GM19372 (cell line): ENCODE data around the gene KLHL20.
"Not testable (repeated sequence)": the region's sequence is repeated elsewhere in the genome, so short reads cannot be mapped to it uniquely, and the experiment has no call there.

ENCODE experiments used
- ATAC-seq: cut with Tn5 transposase; IDR thresholded peaks from one replicate; pipeline ENCODE4 v1.9.1; 2021; ENCODE audit warnings: mild to moderate bottlenecking, low read depth, moderate library complexity; ENCODE audit not compliant: unreplicated experiment

Gene KLHL20, protein sequence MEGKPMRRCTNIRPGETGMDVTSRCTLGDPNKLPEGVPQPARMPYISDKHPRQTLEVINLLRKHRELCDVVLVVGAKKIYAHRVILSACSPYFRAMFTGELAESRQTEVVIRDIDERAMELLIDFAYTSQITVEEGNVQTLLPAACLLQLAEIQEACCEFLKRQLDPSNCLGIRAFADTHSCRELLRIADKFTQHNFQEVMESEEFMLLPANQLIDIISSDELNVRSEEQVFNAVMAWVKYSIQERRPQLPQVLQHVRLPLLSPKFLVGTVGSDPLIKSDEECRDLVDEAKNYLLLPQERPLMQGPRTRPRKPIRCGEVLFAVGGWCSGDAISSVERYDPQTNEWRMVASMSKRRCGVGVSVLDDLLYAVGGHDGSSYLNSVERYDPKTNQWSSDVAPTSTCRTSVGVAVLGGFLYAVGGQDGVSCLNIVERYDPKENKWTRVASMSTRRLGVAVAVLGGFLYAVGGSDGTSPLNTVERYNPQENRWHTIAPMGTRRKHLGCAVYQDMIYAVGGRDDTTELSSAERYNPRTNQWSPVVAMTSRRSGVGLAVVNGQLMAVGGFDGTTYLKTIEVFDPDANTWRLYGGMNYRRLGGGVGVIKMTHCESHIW

DNA sequence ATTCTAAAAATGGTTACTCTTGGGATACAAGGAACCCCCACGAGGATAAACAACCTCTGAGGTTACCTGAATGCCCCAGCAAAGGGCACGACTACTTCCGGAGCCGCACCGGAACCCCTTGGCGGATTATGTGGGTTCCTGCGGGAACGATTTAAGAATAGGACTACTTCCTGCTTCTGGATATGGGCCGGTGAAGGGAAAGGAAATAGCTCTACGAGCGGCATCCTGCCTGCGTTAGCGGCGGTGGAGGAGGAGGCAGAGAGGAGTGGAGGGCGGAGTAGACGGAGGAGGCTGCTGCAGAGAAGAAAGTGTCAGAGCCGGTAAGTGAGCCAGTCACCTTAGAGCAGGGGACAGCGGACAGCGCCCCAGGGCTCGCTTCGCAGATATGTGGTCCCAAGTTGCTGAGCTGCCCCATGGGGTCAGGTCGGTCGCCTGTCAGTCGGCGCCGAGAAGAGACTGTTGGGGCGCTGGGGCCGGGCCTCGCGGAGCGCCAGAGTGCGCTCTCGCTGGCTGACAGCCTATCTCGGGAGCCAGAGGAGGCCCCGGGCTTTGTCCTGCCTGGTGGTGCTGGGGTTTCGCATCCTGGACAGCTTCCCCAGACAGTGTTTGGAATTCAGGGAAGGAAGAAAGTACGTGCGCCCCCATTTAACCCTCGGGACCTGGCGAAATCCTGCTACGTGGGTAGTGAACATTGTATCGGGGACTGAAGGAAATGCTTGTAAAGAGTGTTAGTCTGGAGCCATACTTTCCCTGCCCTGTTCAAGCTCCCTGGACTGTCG is at the start of gene KLHL20:
Gene KLHL20, plus strand, starts transcription at position 223 of the 779 bp plus-strand sequence. CDS start 1,063 bp downstream, outside the sequence.
- peak; percentile 91 for ATAC-seq

DNA sequence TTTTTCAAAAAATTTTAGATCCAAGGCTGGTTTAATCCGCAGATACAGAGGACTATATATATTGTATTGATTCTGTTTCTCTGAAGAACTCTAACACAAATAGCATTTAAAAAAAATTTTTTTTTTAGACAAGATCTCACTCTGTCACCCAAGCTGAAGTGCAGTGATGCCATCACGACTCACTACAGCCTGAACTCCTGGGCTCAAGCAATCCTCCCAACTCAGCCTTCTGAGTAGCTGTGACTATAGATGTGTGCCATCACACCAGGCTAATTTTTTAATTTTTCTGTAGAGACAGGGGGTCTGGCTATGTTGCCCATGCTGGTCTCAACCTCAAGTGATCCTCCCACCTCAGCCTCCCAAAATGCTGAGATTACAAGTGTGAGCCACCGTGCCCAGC is 48.1 kb upstream of the KLHL20 start:
- ATAC-seq = no peak

DNA sequence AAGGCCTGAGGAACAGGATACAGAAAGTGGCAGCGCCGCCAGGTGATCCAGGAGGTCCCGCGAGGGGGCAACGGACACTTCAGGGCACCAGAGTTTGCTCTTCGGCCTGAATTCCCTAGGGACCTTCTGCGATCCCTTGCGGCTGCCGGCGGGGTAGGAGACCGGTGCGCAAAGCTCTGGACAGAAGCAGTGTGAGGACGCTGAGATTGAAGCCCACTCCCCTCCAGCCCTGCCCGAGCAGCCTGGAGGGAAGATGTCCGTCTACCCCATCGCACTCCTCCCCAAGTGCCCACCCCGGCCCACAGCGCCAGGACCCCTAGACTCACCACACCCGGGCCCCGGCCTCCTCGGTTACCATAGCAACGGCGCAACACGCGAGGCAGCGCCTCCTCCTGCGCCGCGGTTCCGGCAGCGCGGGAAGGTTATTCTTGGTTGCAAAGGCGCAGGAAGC is 45.3 kb upstream of the KLHL20 start, which contains the start of gene ANKRD45:
Gene ANKRD45, minus strand, starts transcription at position 361 of the 451 bp plus-strand sequence. CDS start 10,433 bp downstream, outside the sequence.
- no peak for ATAC-seq

DNA sequence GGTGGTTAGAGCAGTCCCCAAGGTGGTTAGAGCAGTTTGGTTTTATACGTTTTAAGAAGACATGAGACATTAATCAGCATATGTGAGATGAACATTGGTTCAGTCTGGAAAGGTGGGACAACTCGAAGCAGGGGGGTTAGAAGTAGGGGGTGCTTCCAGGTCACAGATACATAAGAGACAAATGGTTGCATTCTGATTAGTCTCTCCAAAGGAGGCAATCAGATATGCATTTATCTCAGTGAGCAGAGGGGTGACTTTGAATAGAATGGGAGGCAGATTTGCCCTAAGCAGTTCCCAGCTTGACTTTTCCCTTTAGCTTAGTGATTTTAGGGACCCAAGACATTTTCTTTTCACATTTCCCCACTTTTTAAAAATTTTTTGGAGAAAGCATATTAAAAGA is 40.3 kb upstream of the KLHL20 start:
- not testable (repeated sequence) for ATAC-seq

DNA sequence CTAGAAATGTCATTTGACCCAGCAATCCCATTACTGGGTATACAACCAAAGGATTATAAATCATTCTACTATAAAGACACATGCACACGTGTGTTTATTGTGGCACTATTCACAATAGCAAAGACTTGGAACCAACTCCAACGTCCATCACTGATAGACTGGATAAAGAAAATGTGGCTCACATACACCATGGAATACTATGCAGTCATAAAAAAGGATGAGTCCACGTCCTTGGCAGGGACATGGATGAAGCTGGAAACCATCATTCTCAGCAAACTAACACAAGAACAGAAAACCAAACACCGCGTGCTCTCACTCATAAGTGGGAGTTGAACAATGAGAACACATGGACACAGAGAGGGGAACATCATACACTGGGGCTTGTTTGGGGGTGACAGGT is 34.6 kb upstream of the KLHL20 start:
- not testable (repeated sequence) for ATAC-seq

DNA sequence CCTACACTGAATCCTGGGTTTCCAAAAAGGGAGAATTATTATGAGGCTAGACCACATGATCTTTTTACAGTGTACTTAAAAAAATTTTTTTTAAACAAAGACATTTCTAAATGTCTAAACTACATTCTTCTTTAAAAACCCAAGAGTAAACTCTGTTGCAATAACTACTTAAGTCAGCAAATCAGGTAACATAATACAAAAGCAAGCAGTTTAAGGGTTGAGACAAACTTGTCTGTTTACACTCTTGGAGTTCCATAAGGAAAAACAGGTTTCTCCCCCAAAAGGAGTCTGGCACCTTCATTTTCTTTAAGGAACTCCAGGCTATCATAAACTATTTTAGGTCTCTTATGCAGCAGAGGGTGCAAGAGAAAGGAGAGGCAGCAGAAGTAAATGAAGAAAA is 32.6 kb upstream of the KLHL20 start:
- ATAC-seq = no peak

DNA sequence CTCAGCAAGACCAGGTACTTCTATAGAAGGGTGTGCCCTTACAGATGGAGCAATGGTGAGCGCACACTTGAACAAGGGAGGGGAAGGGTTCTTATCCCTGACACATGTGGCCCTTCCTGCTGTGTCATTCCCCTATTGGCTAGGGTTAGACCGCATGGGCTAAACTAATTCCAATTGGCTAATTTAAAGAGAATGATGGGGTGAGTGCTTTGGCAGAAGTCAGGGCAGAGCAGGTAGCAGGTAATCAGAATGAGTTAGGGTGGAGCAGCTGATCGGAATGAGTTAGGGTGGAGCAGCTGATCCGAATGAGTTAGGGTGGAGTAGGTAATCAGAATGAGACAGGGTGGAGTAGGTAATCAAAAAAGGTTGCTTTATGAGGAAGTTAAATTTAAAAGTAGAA is 30.9 kb upstream of the KLHL20 start:
- ATAC-seq = not testable (repeated sequence)

DNA sequence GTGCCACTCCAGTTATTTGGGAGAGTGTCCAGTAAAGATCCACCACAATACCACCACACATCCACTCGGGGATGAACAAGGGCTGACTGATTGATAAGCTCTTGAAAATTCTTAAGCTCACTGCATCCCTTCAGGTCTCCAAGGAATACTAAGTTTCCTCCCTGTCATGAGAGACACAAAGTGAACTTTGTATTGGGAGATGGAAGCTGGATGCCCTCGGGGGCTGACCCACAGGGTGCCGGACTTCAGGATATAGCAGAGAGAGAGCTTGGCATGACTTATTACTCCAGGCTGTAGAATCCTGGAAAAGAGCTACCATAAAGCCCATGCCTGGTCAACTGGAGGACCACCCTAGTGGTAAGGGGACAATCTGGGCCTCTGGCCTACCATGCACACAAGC is 29.7 kb upstream of the KLHL20 start:
- not testable (repeated sequence) for ATAC-seq

DNA sequence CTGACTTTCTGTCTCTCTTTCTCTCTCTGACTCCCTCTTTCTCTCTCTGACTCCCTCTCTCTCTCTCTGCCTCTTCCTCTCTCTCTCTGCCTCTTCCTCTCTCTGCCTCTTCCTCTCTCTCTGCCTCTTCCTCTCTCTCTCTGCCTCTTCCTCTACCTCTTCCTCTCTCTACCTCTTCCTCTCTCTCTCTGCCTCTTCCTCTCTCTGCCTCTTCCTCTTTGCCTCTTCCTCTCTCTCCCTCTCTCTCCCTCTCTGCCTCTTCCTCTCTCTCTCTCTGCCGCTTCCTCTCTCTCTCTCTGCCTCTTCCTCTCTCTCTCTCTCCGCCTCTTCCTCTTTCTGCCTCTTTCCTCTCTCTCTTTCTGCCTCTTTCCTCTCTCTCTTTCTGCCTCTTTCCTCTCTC is 26.5 kb upstream of the KLHL20 start:
- ATAC-seq = no peak

DNA sequence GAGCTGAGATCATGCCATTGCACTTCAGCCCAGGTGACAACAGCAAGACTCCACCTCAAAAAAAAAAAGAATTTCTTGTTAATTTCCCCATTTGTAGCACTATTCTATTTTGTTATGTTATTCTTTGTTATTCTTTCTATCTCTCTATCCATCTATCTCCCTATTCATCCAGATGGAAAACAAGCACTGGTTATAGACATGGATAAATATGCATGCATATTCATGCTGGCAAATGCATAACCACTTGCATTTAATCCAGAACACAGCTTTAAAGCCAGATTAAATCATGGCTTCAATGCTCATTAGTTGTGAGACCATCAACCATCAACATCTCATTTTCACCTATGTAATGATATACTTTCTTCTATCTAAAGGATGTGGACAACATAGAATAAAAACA is 21.5 kb upstream of the KLHL20 start:
- no peak for ATAC-seq

DNA sequence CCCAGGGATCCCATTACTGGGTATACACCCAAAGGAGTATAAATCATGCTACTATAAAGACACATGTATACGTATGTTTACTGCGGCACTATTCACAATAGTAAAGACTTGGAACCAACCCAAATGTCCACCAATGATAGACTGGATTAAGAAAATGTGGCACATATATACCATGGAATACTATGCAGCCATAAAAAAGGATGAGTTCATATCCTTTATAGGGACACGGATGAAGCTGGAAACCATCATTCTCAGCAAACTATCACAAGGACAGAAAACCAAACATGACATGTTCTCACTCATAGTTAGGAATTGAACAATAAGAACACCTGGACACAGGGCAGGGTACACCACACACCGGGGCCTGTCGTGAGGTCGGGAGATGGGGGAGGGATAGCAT is 13.5 kb upstream of the KLHL20 start:
- ATAC-seq = not testable (repeated sequence)

DNA sequence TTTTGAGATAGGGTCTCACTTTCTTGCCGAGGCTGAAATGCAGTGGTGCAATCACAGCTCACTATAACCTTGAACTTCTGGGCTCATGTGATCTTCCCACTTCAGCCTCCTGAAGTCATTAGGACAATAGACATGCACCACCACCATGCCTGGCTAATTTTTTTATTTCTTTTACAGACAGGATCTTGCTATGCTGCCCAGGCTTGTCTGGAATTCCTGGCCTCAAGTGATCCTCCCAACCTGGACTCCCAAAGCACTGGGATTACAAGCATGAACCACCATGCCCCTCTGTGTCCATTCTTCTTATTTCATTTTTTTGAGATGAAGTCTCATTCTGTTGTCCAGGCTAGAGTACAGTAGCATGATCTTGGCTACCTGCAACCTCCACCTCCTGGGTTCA is 12.0 kb upstream of the KLHL20 start:
- ATAC-seq = no peak

DNA sequence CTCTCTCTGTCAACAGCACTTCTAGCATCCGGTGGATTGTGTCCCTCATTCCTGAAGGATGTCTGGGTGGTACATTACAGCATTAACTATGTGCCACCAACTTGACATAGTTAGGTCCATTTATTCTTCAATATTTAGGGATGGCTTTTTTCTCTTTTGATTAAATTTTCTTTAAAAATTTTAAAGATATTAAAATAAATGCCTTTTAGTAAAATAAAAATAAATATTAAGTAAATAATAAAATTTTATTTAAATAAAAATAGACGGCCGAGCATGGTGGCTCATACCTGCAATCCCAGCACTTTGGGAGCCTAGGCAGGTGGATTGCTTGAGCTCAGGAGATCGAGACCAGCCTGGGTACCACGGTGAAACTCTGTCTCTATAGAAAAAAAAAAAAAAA is 9.7 kb upstream of the KLHL20 start:
- ATAC-seq = no peak

DNA sequence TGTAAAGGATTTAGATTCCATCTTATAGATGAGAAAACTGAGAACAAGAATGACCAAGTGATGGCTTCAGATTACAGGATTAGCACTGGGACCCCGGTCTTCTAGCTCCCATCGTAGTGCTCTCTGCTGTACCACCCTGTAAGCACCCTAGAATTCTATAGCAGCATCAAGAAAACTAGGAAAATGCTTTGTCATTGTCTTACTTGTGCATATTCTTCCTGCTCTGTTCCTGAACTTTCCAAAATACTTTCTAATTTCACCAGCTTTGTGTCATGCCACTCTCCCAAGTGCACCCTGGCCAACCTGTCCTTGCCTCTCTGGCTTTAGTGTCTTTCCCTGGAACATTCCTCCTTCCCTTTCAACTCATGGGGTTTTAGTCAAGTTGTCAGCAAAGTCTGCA is 6.0 kb upstream of the KLHL20 start:
- ATAC-seq = no peak

DNA sequence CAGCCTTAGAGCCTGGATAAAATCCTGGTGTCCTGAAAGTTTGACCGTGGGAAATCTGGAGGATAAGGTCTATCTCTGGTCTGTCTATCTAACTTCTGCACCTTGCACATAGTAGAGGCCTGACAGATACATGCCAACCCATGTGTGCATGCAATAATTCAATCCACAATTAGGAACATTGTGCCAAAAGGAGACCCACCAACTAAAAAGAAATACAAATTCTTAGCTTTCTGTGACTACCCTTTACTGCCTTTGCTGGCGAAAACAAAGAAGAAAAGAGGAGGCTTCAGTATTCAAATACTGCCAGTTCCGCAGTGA is 381 bp upstream of the KLHL20 start:
- ATAC-seq = no peak

DNA sequence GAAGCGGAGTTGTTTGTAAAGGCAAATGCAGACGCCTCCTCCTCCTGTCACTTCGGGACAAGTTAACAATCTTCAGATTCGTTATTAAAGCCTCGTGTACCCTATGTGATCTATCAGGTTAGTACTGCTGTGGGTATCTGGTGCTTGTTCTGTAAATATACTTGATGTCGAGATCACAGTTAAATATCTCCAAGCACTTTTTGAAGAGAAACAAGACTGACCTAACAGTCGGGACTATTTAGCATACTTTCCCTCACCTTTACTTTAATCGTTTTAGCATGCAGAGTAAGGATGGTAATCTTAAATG is 710 bp downstream of the KLHL20 start:
- ATAC-seq = no peak

DNA sequence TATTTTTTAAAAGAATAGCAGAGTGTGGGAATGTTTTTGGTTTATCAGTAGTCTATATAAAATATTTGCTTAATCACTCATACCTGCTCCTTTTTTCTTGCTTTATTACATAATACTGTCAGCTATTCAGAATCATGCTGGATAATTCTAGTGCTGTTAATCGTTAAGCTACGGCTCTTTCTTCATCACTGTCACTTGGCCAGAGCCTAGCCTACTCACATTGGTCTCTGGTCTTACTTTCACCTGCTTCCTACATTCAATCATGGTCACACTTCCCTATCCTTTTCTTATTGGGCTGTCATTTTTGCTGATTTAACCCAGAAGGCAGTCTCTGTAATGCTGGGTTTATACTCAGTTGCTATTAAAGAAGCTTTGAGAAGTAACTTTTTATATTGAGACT is 2.5 kb downstream of the KLHL20 start:
- ATAC-seq = no peak

DNA sequence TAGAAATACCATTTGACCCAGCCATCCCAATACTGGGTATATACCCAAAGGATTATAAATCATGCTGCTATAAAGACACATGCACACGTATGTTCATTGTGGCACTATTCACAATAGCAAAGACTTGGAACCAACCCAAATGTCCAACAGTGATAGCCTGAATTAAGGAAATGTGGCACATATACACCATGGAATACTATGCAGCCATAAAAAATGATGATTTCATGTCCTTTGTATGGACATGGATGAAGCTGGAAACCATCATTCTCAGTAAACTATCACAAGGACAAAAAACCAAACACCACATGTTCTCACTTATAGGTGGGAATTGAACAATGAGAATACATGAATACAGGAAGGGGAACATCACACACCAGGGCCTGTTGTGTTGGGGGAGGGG is 16.6 kb downstream of the KLHL20 start:
- not testable (repeated sequence) for ATAC-seq

DNA sequence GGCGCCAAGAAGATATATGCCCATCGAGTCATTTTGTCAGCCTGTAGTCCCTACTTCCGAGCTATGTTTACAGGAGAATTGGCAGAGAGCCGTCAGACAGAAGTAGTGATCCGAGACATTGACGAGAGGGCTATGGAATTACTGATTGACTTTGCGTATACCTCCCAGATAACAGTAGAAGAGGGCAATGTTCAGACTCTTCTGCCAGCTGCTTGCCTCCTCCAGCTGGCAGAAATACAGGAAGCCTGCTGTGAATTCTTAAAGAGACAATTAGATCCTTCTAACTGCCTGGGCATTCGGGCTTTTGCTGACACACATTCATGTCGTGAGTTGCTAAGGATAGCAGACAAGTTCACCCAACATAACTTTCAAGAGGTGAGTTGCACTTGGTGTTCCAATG is 19.1 kb downstream of the KLHL20 start:
- no peak for ATAC-seq

DNA sequence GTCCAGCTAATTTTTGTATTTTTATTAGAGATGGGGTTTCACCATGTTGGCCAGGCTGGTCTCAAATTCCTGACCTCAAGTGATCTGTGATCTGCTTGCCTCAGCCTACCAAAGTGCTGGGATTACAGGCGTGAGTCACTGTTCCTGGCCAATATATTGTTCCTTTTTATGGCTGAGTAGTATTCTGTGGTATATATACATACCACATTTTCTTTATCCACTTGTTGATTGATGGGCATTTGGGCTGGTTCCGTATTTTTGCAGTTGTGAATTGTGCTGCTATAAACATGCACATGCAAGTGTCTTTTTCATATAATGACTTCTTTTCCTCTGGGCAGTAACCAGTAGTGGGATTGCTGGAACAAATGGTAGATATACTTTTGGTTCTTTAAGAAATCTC is 21.3 kb downstream of the KLHL20 start:
- not testable (repeated sequence) for ATAC-seq

DNA sequence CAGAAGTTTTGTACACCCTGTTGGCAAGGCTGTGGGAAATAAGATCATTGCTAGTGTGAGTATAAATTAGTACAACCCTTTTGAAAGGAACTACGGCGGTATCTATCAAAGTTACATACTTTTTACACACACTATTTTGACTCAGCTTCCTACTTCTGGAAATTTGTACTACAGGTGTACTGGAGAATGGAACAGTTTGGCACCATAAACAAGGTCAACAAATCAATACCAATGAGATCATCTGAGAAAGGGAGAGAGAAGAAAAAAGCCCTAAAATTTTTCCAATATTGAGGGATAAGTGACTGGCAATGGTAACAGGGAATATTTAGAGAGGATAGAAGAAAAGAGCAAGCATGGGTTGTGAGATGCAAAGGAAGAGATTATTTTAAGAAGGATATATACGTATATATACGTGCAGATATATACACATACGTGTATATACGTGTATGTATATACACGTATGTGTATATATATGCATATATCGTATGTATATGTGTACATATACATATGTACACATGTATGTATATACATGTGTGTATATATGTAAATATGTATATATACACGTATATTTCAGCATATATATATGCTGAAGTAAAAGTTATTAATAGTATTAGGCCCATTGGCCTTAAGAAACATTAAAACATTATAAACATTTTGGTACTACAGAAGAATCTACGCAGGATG is 27.6 kb downstream of the KLHL20 start:
- ATAC-seq = no peak
